ENCODE results near the gene CPTP. TPM values are rescaled to one million over a fixed set of nuclear protein-coding genes. Genes with fewer than 3 reads are reported as not detected.
A peak's percentile ranks its signal among the peaks of the same experiment; 100 is the strongest.

The CPTP gene
- total and polyA plus RNA-seq, 2 of the 13 experiments (the other 11 are each of a cell fraction or from before 2014, with no cell fraction given) = 5.5 to 9.3 TPM

GRCh38 chr1:1371746-1372711 lies 47.4 kb downstream of the CPTP start (continued):
- TF ChIP-seq RERE (CRISPR knock-in tag; IDR thresholded peaks at IDR 0.05; ENCODE audit: low read depth) = no peak
- TF ChIP-seq ZNF446 (CRISPR knock-in tag; IDR thresholded peaks at IDR 0.05) = no peak
- peak; percentile 23; the same call in 1 of the 2 replicates for TF ChIP-seq KDM3A (CRISPR knock-in tag; IDR thresholded peaks at IDR 0.05; ENCODE audit: low read depth)
- no peak for TF ChIP-seq NFIC (IDR thresholded peaks at IDR 0.05; ENCODE audit: low read length)
- no peak for TF ChIP-seq ZNF775 (CRISPR knock-in tag; IDR thresholded peaks at IDR 0.05; ENCODE audit: borderline replicate concordance)
- peak; percentile 17; the same call in 1 of the 2 replicates for TF ChIP-seq AKAP8 (CRISPR knock-in tag; IDR thresholded peaks at IDR 0.05)
- no peak for TF ChIP-seq MAFG (CRISPR knock-in tag; IDR thresholded peaks at IDR 0.05)
- TF ChIP-seq RXRA (CRISPR knock-in tag; IDR thresholded peaks at IDR 0.05) = no peak
- TF ChIP-seq NFKB2 (CRISPR knock-in tag; IDR thresholded peaks at IDR 0.05; ENCODE audit: borderline replicate concordance) = 0 out of 2 replicates have a peak, but pooled peaks have one; percentile 22
- TF ChIP-seq ZNF644 (CRISPR knock-in tag; IDR thresholded peaks at IDR 0.05; ENCODE audit: low read depth) = no peak
- TF ChIP-seq EZH2 (conservative IDR thresholded peaks at IDR 0.05; ENCODE audit: low read depth, low read length) = no peak
- TF ChIP-seq ZNF44 (CRISPR knock-in tag; IDR thresholded peaks at IDR 0.05) = no peak
- no peak for TF ChIP-seq PRMT3 (CRISPR knock-in tag; IDR thresholded peaks at IDR 0.05; ENCODE audit: borderline replicate concordance, low read depth)
- TF ChIP-seq TP53 (CRISPR knock-in tag; conservative IDR thresholded peaks at IDR 0.05) = 0 out of 2 replicates have a peak, but pooled peaks have one; percentile 43
- peak; percentile 61; the same call in 1 of the 2 replicates for TF ChIP-seq GABPB1 (CRISPR knock-in tag; IDR thresholded peaks at IDR 0.05)
- no peak for TF ChIP-seq HIC2 (CRISPR knock-in tag; IDR thresholded peaks at IDR 0.05; ENCODE audit: low read depth)
- TF ChIP-seq ZNF75D (CRISPR knock-in tag; IDR thresholded peaks at IDR 0.05; ENCODE audit: borderline replicate concordance) = no peak
- 0 out of 2 replicates have a peak, but pooled peaks have one; percentile 45 for TF ChIP-seq HNRNPL (IDR thresholded peaks at IDR 0.05; ENCODE audit: low read depth, low read length)
- TF ChIP-seq ZNF691 (CRISPR knock-in tag; IDR thresholded peaks at IDR 0.05; ENCODE audit: borderline replicate concordance, low read depth) = no peak; the same call in 1 of the 2 replicates
- no peak for TF ChIP-seq NFE2 (CRISPR knock-in tag; IDR thresholded peaks at IDR 0.05)
